Measurements from ENCODE around the gene CBLC.

The CBLC gene

DNA sequence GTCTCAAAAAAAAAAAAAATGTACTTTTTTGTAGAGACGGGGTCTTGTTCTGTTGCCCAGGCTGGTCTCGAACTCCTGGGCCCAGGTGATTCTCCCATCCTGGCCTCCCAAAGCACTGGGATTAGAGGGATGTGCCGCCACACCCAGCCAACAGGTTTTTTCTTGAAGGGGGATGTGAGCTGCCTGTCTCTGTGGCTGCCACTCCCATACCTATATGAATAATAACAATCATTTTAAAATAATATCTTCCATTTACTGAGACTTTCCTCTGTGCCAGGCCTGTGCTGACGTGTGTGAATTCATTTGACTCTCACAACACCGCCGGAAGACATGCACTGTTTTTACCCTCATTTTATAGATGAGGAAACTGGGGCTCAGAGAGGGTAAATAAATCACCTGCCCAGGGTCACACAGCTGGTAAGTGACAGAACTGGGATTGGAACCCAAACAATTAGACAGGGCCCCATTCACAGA is 36.4 kb upstream of the CBLC start:
- TF ChIP-seq GATA3 (IDR thresholded peaks at IDR 0.05; ENCODE audit: low read depth, low read length) (no peak), GATA2 (IDR thresholded peaks at IDR 0.05; ENCODE audit: low read depth, low read length) (no peak)

DNA sequence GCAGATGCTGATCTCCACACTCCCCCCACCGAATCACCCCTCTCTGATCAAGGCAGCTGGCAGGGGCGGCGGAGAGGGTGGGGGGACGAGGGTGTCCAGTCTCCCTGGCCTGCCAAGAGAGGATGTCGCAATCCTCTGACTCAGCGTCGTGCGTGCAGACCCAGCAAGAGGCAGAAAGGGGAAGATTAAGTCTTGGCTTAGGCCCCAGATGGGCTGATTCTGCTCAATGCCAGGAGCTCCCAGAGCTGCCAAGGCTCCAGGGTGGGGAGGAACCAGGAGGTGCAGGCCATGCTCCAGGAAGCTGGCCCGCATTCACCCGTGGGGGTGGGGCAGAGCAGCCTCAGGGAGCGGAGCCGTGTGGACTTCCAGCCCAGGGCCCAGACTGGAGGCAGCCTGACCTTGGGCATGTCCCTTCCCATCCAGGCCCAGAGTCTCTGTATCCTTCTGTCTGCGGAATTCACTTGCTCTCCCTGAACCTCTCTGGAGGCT is 35.8 kb upstream of the CBLC start:
- TF ChIP-seq GATA3 (IDR thresholded peaks at IDR 0.05; ENCODE audit: low read depth, low read length): no peak
- no peak for TF ChIP-seq GATA2 (IDR thresholded peaks at IDR 0.05; ENCODE audit: low read depth, low read length)

- no peak for TF ChIP-seq GATA2 (IDR thresholded peaks at IDR 0.05; ENCODE audit: low read depth, low read length)
- TF ChIP-seq GATA3 (IDR thresholded peaks at IDR 0.05; ENCODE audit: low read depth, low read length): no peak
Measured at GRCh38 chr19:44742330-44743061, 35.2 kb upstream of the CBLC start.

- no peak for TF ChIP-seq GATA2 (IDR thresholded peaks at IDR 0.05; ENCODE audit: low read depth, low read length)
Measured at GRCh38 chr19:44744871-44745332, 32.8 kb upstream of the CBLC start.

- TF ChIP-seq GATA3 (IDR thresholded peaks at IDR 0.05; ENCODE audit: low read depth, low read length) (no peak), GATA2 (IDR thresholded peaks at IDR 0.05; ENCODE audit: low read depth, low read length) (no peak)
Measured at GRCh38 chr19:44745341-44745831, 32.3 kb upstream of the CBLC start.

DNA sequence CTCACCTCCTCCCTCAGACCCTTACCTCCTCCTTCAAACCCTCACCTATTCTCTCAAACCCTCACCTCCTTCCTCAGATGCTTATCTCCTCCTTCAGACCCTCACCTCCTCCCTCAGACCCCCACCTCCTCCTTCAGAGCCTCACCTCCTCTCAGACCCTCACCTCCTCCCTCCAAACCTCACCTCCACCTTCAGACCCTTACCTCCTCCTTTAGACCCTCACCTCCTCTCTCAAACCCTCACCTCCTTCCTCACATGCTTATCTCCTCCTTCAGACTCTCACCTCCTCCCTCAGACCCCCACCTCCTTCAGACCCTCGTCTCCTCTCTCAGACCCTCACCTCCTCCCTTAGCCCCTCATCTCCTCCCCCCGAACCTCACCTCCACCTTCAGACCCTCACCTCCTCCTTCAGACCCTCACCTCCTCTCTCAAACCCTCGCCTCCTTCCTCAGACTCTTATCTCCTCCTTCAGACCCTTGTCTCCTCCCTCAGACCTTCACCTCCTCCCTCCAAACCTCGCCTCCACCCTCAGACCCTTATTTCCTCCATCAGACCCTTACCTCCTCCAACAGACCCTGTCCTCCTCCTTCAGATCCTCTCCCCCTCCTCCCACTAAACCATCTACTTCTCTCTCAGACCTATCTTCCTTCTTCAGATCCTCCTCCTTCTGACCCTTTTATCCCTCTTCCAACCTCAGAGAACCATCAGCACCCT is 31.6 kb upstream of the CBLC start:
- no peak for TF ChIP-seq GATA2 (IDR thresholded peaks at IDR 0.05; ENCODE audit: low read depth, low read length)
- TF ChIP-seq GATA3 (IDR thresholded peaks at IDR 0.05; ENCODE audit: low read depth, low read length): no peak

DNA sequence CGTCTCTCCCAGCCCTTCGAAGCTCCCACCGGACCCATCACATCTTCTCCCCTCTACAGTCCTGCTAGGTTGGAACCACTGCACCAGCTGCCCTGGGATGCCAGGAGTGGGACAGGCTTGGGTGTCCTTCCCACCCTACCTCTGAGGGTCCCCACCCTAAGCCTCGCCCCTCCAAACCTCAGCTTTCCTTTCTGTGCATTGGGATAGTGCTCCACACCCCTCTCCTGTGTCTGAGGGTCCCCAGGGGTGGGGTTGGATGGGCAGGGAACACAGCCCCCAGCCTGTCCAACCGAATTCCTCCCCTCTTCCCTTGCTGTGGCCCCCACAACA is 31.1 kb upstream of the CBLC start:
- TF ChIP-seq GATA2 (IDR thresholded peaks at IDR 0.05; ENCODE audit: low read depth, low read length) (no peak), GATA3 (IDR thresholded peaks at IDR 0.05; ENCODE audit: low read depth, low read length) (no peak)

DNA sequence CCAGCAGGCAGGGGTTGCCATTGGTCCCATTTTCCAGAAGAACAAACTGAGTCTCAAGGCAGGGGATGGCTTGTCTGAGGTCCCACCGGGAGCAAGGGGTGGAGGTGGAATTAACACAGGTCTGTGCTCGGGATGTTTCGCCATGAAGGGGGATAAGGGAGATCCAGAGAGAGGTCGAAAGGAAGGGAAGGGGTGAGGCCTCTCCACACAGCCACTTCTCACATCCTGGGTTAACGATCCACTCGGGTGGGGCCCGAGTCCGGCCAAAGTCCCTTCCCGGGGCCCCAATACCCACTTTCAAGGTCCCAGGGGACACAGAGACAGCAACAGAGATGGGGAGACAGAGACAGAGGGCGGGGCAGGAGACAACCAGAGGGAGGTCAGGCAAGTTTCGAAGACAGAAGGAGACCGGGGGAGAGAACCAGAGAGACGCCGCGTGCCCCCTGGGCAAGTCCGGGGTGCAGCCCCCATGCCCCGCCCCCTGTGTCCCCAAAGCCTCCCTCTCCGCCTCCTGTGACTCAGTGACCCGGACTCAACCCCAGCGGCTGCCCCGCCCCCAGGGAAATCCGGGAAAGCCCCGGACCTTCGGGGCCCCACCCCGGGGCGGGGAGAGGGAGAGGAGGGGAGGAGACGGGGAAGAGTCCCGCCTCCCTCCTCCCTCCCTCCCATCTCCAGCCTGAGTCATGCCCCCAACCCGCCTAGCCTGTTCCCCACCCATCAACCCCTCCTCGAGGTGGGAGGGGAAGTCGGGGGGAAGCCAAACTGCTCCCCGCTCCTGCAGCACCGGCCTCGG is 30.5 kb upstream of the CBLC start:
- no peak for TF ChIP-seq GATA2 (IDR thresholded peaks at IDR 0.05; ENCODE audit: low read depth, low read length)
- no peak for TF ChIP-seq GATA3 (IDR thresholded peaks at IDR 0.05; ENCODE audit: low read depth, low read length)

DNA sequence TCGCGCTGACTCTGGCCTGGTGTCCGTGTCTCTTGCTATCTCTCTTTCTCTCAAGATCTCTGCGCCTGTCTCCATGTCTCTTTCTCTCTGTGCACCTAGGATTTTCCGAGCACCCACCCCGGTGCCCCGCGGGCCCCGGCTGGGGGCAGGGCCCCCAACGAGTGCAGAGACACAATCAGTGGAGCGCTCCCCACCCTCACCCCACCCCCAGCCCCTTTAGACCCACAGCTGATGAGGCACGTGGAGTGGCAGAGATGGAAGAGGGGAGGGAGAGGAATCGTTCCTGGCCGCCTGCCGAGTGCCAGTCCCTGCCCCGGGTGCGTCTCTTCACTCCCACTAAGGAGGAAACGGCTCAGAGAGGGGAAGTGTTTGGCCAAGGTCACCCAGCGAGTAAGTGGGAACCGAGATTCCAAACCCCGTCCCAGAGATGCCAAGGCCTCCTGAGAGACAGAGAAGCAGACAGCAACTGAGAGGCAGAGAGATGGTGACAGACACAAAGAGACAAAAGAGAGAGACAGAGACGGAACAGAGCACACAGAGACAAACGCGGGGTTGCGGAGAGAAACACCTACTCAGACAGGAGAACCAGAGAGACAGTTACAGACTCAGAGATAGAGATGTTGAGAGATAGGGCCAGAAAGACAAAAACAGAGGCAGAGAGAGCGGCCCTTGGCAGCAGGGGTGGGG is 29.8 kb upstream of the CBLC start:
- no peak for TF ChIP-seq GATA2 (IDR thresholded peaks at IDR 0.05; ENCODE audit: low read depth, low read length)
- no peak for TF ChIP-seq GATA3 (IDR thresholded peaks at IDR 0.05; ENCODE audit: low read depth, low read length)

DNA sequence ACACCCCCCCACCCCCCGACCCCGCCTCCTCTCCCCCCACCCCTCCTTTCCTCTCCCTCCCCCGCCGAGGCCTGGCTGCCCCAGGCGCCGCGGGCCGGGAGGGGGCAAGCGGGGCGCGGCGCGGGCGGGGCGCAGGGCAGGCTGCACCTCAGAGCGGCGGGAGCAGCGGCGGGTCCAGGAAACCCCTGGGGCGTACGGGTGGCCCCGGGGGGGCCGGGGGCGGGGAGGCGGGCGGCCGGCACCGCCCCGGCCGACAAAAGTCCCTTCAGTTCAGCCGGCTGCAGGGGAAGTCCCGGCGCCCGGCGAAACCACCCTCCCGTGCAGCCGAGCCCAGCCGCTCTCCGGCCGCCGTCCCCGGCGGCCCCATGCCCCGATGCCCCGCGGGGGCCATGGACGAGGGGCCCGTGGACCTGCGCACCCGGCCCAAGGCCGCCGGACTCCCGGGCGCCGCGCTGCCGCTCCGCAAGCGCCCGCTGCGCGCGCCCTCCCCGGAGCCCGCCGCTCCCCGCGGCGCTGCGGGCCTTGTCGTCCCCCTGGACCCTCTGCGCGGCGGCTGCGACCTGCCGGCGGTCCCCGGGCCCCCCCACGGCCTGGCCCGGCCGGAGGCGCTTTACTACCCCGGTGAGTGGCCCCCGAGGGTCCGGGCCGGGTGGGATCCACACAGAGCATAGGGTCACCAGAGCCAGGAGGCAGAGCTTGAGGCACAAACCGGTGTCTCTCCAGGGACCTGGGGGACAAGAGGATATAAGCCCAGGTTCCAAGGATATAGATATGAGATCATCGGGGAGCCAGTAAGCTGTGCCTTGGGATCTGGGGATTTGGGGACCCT is 29.1 kb upstream of the CBLC start, which contains the start of gene BCL3:
TSS of gene BCL3 (plus strand) at position 283 of the 829 bp plus-strand sequence. CDS start at position 366, 83 bp downstream.
- TF ChIP-seq GATA2 (IDR thresholded peaks at IDR 0.05; ENCODE audit: low read depth, low read length) (no peak), GATA3 (IDR thresholded peaks at IDR 0.05; ENCODE audit: low read depth, low read length) (no peak)

DNA sequence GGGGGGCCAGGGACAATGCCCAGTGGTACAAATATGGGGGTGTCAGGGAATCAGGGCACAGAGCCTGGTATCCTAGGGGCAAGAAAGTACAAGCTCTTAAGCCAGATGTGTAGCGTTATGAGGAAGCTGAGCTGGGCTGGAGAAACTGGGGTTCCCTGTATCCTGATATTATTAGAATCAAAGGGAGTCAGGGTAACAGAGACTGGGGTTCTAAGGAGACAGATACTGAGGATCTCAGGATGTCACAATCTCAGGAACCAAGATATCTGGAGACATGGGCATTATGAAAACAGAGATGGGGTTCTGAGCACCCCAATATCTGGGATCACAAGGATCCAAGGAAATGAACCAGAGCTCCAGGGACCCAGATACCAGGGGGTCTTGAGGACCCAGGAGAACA is 28.4 kb upstream of the CBLC start:
- TF ChIP-seq GATA2 (IDR thresholded peaks at IDR 0.05; ENCODE audit: low read depth, low read length) (no peak), GATA3 (IDR thresholded peaks at IDR 0.05; ENCODE audit: low read depth, low read length) (no peak)

DNA sequence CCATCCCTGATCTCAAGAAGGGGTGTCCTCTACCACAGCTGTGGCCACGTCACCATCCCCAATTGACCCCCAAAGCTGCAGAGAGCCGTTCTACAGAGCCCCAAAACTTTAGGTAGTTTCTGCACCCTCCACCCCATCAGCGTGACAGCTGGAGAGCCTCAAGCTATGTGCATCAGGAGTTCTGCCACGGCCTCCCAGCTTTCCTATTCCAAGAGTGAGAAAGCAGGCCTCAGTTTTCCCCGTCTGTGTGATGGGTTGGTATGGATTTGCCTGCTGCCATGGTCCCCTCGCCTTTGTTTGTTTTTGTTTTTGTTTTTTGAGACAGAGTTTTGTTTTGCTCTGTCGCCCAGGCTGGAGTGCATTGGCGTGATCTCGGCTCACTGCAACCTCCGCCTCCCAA is 27.7 kb upstream of the CBLC start:
- TF ChIP-seq GATA2 (IDR thresholded peaks at IDR 0.05; ENCODE audit: low read depth, low read length): no peak
- TF ChIP-seq GATA3 (IDR thresholded peaks at IDR 0.05; ENCODE audit: low read depth, low read length): no peak

Measured in SH-SY5Y (cell line).